ENCODE data around the gene SLC6A9. TPM values are rescaled to one million over a fixed set of nuclear protein-coding genes. Genes with fewer than 3 reads are reported as not detected.
A peak's percentile ranks its signal among the peaks of the same experiment; 100 is the strongest.

Gene SLC6A9
- total RNA-seq, 1 experiment from 2014 or later = 30.1 TPM

DNA sequence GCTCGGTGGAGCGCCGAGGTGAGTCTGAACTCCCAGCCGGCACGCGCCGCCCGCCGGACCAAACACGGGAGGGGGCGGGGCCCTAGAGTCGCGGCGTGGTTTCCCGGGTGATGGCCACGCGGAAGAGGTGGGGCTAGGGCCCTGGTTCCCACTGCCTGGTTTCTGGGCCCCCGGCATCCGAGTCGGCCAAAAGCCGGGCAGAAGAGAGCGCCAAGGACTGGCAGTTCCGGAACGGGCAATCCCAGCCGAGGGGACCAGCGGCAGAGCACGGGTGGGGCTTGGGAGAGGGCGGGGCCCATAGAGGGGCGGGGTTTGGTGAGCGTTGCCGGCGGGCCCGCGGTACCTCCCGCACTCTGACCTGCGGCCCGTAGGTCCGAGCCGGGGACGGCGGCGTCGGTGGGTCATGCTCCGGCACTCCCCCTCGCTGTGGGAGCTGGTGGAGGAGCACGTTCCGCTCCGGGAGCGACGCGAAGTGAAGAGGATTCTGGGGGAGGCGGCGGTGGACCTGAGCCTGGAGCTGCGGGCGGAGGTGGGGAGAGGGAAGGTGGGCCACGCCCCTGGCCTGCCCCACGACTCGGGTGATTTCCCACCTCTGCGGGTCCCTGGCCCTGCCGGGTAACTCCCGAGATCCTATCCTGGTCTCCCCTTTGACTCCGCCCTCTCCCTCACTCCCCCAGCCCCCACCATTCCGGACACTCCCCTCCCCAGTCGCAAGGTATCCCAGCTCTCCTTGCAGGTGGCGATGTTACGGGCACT, 39.6 kb downstream of the SLC6A9 start, which contains the start of gene CCDC24:
CCDC24 (plus strand) TSS at position 124 of the 756 bp plus-strand sequence; CDS start at position 404, 280 bp downstream.
- no peak within 1 kb of the TSS for H2BK20ac ChIP-seq (ENCODE audit: low read depth, low read length, poor library complexity, severe bottlenecking)
- H3K9ac ChIP-seq (ENCODE audit: extremely low read depth, insufficient read length, low read length) = peak within 1 kb of the TSS; percentile 34
- H3K27ac ChIP-seq (ENCODE audit: insufficient read length, low read depth, low read length) = no peak within 1 kb of the TSS
- peaks cover 5 to 9% (median 9%) of the 10 kb centered on the region in 3 experiments; a peak in 5 of 7 replicates for H3K36me3 Mint-ChIP-seq (ENCODE audit: insufficient read depth in 1 of 3, low read depth in 3 of 3)
- peaks cover 10% of the 10 kb centered on the region for H3K23me2 ChIP-seq (ENCODE audit: insufficient read length, low read depth, low read length, poor library complexity, severe bottlenecking)
- H3K79me2 ChIP-seq (ENCODE audit: insufficient read depth, low read length) = no peaks in the 10 kb centered on the region
- peak within 1 kb of the TSS; percentile 81 to 93 for H3K4me3 Mint-ChIP-seq
- H2AK5ac ChIP-seq (ENCODE audit: insufficient read length, low read length) = no peak within 1 kb of the TSS
- no peak within 1 kb of the TSS for H2BK5ac ChIP-seq (ENCODE audit: insufficient read length, low read length)
- H3K9me3 ChIP-seq (ENCODE audit: control insufficient read depth, low read depth, low read length) = no peaks in the 10 kb centered on the region
- H4K8ac ChIP-seq (replicated peaks; ENCODE audit: insufficient read length, low read depth, low read length) = no peak within 1 kb of the TSS
- H2BK120ac ChIP-seq (ENCODE audit: low read depth, low read length, poor library complexity, severe bottlenecking) = no peak within 1 kb of the TSS
- peaks cover 16 to 23% of the 10 kb centered on the region in 2 experiments for H3K4me1 Mint-ChIP-seq
- 0 out of 2 replicates have a peak within 1 kb of the TSS, but pooled peaks have one; percentile 18 for H3K14ac ChIP-seq (ENCODE audit: insufficient read depth, low read length)
- H3K23ac ChIP-seq (ENCODE audit: insufficient read length, low read depth, low read length) = no peak within 1 kb of the TSS
- DNase-seq = peak; percentile 84
- H2BK12ac ChIP-seq (ENCODE audit: insufficient read length, low read depth, low read length) = no peak within 1 kb of the TSS
- no peaks in the 10 kb centered on the region for H3K79me1 ChIP-seq (ENCODE audit: insufficient read depth, low read depth, low read length, poor library complexity, severe bottlenecking)
- WGBS (ENCODE audit: extremely low coverage, insufficient read length, low lambda C conversion rate) = no CpG with 5 or more reads among the region's 66 CpGs
- H2AFZ ChIP-seq (ENCODE audit: low read length) = no peak within 1 kb of the TSS
- no peaks in the 10 kb centered on the region for H3K9me3 Mint-ChIP-seq
- no peak within 1 kb of the TSS for H4K91ac ChIP-seq (ENCODE audit: insufficient read length, low read depth, low read length)
- no peak within 1 kb of the TSS for H3K4ac ChIP-seq (ENCODE audit: low read depth, low read length)
- no peak within 1 kb of the TSS for H3T11ph ChIP-seq (ENCODE audit: low read length)
- TF ChIP-seq, protein P1, sequence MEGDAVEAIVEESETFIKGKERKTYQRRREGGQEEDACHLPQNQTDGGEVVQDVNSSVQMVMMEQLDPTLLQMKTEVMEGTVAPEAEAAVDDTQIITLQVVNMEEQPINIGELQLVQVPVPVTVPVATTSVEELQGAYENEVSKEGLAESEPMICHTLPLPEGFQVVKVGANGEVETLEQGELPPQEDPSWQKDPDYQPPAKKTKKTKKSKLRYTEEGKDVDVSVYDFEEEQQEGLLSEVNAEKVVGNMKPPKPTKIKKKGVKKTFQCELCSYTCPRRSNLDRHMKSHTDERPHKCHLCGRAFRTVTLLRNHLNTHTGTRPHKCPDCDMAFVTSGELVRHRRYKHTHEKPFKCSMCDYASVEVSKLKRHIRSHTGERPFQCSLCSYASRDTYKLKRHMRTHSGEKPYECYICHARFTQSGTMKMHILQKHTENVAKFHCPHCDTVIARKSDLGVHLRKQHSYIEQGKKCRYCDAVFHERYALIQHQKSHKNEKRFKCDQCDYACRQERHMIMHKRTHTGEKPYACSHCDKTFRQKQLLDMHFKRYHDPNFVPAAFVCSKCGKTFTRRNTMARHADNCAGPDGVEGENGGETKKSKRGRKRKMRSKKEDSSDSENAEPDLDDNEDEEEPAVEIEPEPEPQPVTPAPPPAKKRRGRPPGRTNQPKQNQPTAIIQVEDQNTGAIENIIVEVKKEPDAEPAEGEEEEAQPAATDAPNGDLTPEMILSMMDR (conservative IDR thresholded peaks at IDR 0.05) = peak; percentile 25; the same call in 2 of the 3 replicates
- no peak within 1 kb of the TSS for H2BK15ac ChIP-seq (ENCODE audit: low read depth, low read length)
- H3K27me3 Mint-ChIP-seq (ENCODE audit: low read depth) = peaks cover 6% of the 10 kb centered on the region
- H4K20me1 ChIP-seq (ENCODE audit: control insufficient read depth, insufficient read depth, insufficient read length) = no peaks in the 10 kb centered on the region
- peak within 1 kb of the TSS in 2 of 3 experiments; percentile 52 to 93; a peak in 3 of 7 replicates for H3K27ac Mint-ChIP-seq
- peak within 1 kb of the TSS; percentile 80 for H3K4me2 ChIP-seq (ENCODE audit: insufficient read depth, insufficient read length, low read length)
- no peaks in the 10 kb centered on the region for H3K27me3 ChIP-seq (ENCODE audit: insufficient read depth, low read length)
- H3K56ac ChIP-seq (ENCODE audit: insufficient read length, low read depth, low read length) = no peak within 1 kb of the TSS
- no peak within 1 kb of the TSS for H3K18ac ChIP-seq (ENCODE audit: insufficient read length, low read depth, low read length)
- no peak within 1 kb of the TSS for H4K5ac ChIP-seq (ENCODE audit: insufficient read length, low read depth, low read length)
- H3K4me1 ChIP-seq (ENCODE audit: insufficient read depth, low read length) = no peaks in the 10 kb centered on the region

Measured in H9 (cell line).